Activated naive CD8-positive, alpha-beta T cell treated with anti-CD3 and anti-CD28 coated beads for 36 hours (primary cell): ENCODE data around the gene MEP1A. TPM values are rescaled to one million over a fixed set of nuclear protein-coding genes. Genes with fewer than 3 reads are reported as not detected.
"Not testable (repeated sequence)": the region's sequence is repeated elsewhere in the genome, so short reads cannot be mapped to it uniquely, and the experiment has no call there.

ENCODE experiments used
- DNase-seq: peaks from one replicate; pipeline ENCODE4 v3.0.0; 2021
- H3K27ac Mint-ChIP-seq: one replicate; pipeline ENCODE4 v1.8.0; 2022; ENCODE audit warnings: mild to moderate bottlenecking, moderate library complexity, mixed read lengths
- H3K27me3 Mint-ChIP-seq: one replicate; pipeline ENCODE4 v1.8.0; 2022; ENCODE audit warnings: mild to moderate bottlenecking, mixed read lengths
- H3K36me3 Mint-ChIP-seq: one replicate; pipeline ENCODE4 v1.8.0; 2021; ENCODE audit warnings: mild to moderate bottlenecking, mixed read lengths
- H3K4me1 Mint-ChIP-seq: one replicate; pipeline ENCODE4 v1.8.0; 2021; ENCODE audit warnings: mixed read lengths
- H3K4me3 Mint-ChIP-seq: one replicate; pipeline ENCODE4 v1.8.0; 2022; ENCODE audit warnings: mild to moderate bottlenecking, moderate library complexity, mixed read lengths
- H3K9me3 Mint-ChIP-seq: one replicate; pipeline ENCODE4 v1.8.0; 2022; ENCODE audit warnings: mixed read lengths
- total RNA-seq, 2 experiments: library from RNA; stranded (reverse); gene quantifications; one replicate each; pipeline ENCODE4 v1.2.3, GENCODE V29; 2021

The MEP1A gene
- total RNA-seq: not detected

- H3K36me3 Mint-ChIP-seq: no peaks in the 10 kb centered on the region
Observed at GRCh38 chr6:46793138-46793537, at the start of gene MEP1A. Gene MEP1A (plus strand): TSS chr6:46793389. CDS start chr6:46793399, 10 bp downstream.

GRCh38 chr6:46743425-46744158 is 49.6 kb upstream of the MEP1A start:
- no peaks in the 10 kb centered on the region for H3K36me3 Mint-ChIP-seq
- H3K4me3 Mint-ChIP-seq: no peak overlapping the region
- no peaks in the 10 kb centered on the region for H3K4me1 Mint-ChIP-seq
- peaks cover 36% of the 10 kb centered on the region for H3K27me3 Mint-ChIP-seq
- H3K9me3 Mint-ChIP-seq: no peaks in the 10 kb centered on the region
- DNase-seq: no peak
- no peak overlapping the region for H3K27ac Mint-ChIP-seq

More at GRCh38 chr6:46793138-46793537, at the start of gene MEP1A:
- Mint-ChIP-seq H3K27me3 (peaks cover 4% of the 10 kb centered on the region), H3K27ac (no peak within 1 kb of the TSS), H3K4me1 (no peaks in the 10 kb centered on the region), H3K4me3 (no peak within 1 kb of the TSS), H3K9me3 (no peaks in the 10 kb centered on the region)
- DNase-seq: no peak

- not testable (repeated sequence) for H3K9me3 Mint-ChIP-seq, H3K4me3 Mint-ChIP-seq, H3K4me1 Mint-ChIP-seq, H3K27ac Mint-ChIP-seq, DNase-seq, H3K36me3 Mint-ChIP-seq
- H3K27me3 Mint-ChIP-seq: peaks cover 37% of the 10 kb centered on the region
Observed at GRCh38 chr6:46744159-46744725, 48.9 kb upstream of the MEP1A start.

GRCh38 chr6:46745973-46746372 is 47.2 kb upstream of the MEP1A start:
- DNase-seq: no peak
- Mint-ChIP-seq H3K36me3 (no peaks in the 10 kb centered on the region), H3K9me3 (no peaks in the 10 kb centered on the region), H3K27ac (no peak overlapping the region), H3K4me1 (no peaks in the 10 kb centered on the region), H3K4me3 (no peak overlapping the region), H3K27me3 (peaks cover 32% of the 10 kb centered on the region)

- H3K4me3 Mint-ChIP-seq: no peak within 1 kb of the TSS
- H3K9me3 Mint-ChIP-seq: no peaks in the 10 kb centered on the region
- H3K36me3 Mint-ChIP-seq: no peaks in the 10 kb centered on the region
- peaks cover 27% of the 10 kb centered on the region for H3K27me3 Mint-ChIP-seq
- no peaks in the 10 kb centered on the region for H3K4me1 Mint-ChIP-seq
- no peak for DNase-seq
- H3K27ac Mint-ChIP-seq: no peak within 1 kb of the TSS
Observed at GRCh38 chr6:46746696-46747095, 46.5 kb upstream of the MEP1A start, which contains the start of gene ANKRD66. Gene ANKRD66 (plus strand): TSS chr6:46746933. CDS start chr6:46751949, 5,016 bp downstream.

GRCh38 chr6:46748940-46749503 is 44.2 kb upstream of the MEP1A start:
- Mint-ChIP-seq H3K36me3 (no peaks in the 10 kb centered on the region), H3K4me1 (no peaks in the 10 kb centered on the region), H3K9me3 (no peaks in the 10 kb centered on the region), H3K27ac (no peak overlapping the region), H3K27me3 (peaks cover 22% of the 10 kb centered on the region), H3K4me3 (no peak overlapping the region)
- DNase-seq: no peak

- H3K27ac Mint-ChIP-seq: no peak overlapping the region
- H3K9me3 Mint-ChIP-seq: no peaks in the 10 kb centered on the region
- peaks cover 16% of the 10 kb centered on the region for H3K27me3 Mint-ChIP-seq
- H3K4me3 Mint-ChIP-seq: no peak overlapping the region
- no peaks in the 10 kb centered on the region for H3K4me1 Mint-ChIP-seq
- H3K36me3 Mint-ChIP-seq: no peaks in the 10 kb centered on the region
- no peak for DNase-seq
Observed at GRCh38 chr6:46749731-46750130, 43.5 kb upstream of the MEP1A start.

GRCh38 chr6:46751658-46752057 is 41.5 kb upstream of the MEP1A start:
- Mint-ChIP-seq H3K27me3 (peaks cover 3% of the 10 kb centered on the region), H3K36me3 (no peaks in the 10 kb centered on the region), H3K4me3 (no peak overlapping the region), H3K9me3 (no peaks in the 10 kb centered on the region), H3K27ac (no peak overlapping the region), H3K4me1 (no peaks in the 10 kb centered on the region)
- no peak for DNase-seq

GRCh38 chr6:46755865-46756264 is 37.3 kb upstream of the MEP1A start:
- no peak for DNase-seq
- no peaks in the 10 kb centered on the region for H3K36me3 Mint-ChIP-seq
- H3K27me3 Mint-ChIP-seq: peaks cover 3% of the 10 kb centered on the region

GRCh38 chr6:46756469-46757213 is 36.5 kb upstream of the MEP1A start:
- H3K9me3 Mint-ChIP-seq: no peaks in the 10 kb centered on the region
- H3K4me1 Mint-ChIP-seq: no peaks in the 10 kb centered on the region
- H3K36me3 Mint-ChIP-seq: no peaks in the 10 kb centered on the region
- H3K27me3 Mint-ChIP-seq: peaks cover 4% of the 10 kb centered on the region
- DNase-seq: no peak
- no peak overlapping the region for H3K27ac Mint-ChIP-seq
- H3K4me3 Mint-ChIP-seq: no peak overlapping the region

More at GRCh38 chr6:46755865-46756264, 37.3 kb upstream of the MEP1A start:
- Mint-ChIP-seq H3K4me1 (no peaks in the 10 kb centered on the region), H3K27ac (no peak overlapping the region), H3K9me3 (no peaks in the 10 kb centered on the region), H3K4me3 (no peak overlapping the region)

GRCh38 chr6:46757214-46757596 is 36.0 kb upstream of the MEP1A start:
- no peak overlapping the region for H3K27ac Mint-ChIP-seq
- H3K9me3 Mint-ChIP-seq: no peaks in the 10 kb centered on the region
- no peak overlapping the region for H3K4me3 Mint-ChIP-seq
- H3K36me3 Mint-ChIP-seq: no peaks in the 10 kb centered on the region
- peaks cover 4% of the 10 kb centered on the region for H3K27me3 Mint-ChIP-seq
- no peaks in the 10 kb centered on the region for H3K4me1 Mint-ChIP-seq
- DNase-seq: no peak

- H3K36me3 Mint-ChIP-seq: peaks cover 2% of the 10 kb centered on the region
- no peak for DNase-seq
- peaks cover 2% of the 10 kb centered on the region for H3K9me3 Mint-ChIP-seq
- H3K4me3 Mint-ChIP-seq: no peak overlapping the region
- no peak overlapping the region for H3K27ac Mint-ChIP-seq
- H3K27me3 Mint-ChIP-seq: peaks cover 13% of the 10 kb centered on the region
- H3K4me1 Mint-ChIP-seq: no peaks in the 10 kb centered on the region
Observed at GRCh38 chr6:46758960-46759753, 34.0 kb upstream of the MEP1A start.

- DNase-seq: no peak
- Mint-ChIP-seq H3K27me3 (peaks cover 23% of the 10 kb centered on the region), H3K9me3 (peaks cover 2% of the 10 kb centered on the region), H3K36me3 (peaks cover 2% of the 10 kb centered on the region), H3K27ac (no peak overlapping the region), H3K4me1 (no peaks in the 10 kb centered on the region), H3K4me3 (no peak overlapping the region)
Observed at GRCh38 chr6:46760925-46761324, 32.3 kb upstream of the MEP1A start.

- no peak overlapping the region for H3K4me3 Mint-ChIP-seq
- no peak overlapping the region for H3K27ac Mint-ChIP-seq
- no peaks in the 10 kb centered on the region for H3K4me1 Mint-ChIP-seq
- H3K36me3 Mint-ChIP-seq: peaks cover 2% of the 10 kb centered on the region
- H3K9me3 Mint-ChIP-seq: peaks cover 2% of the 10 kb centered on the region
- H3K27me3 Mint-ChIP-seq: peaks cover 28% of the 10 kb centered on the region
- no peak for DNase-seq
Observed at GRCh38 chr6:46763466-46763865, 29.7 kb upstream of the MEP1A start.
